Measurements from ENCODE around the gene HCAR3.

- no peak for TF ChIP-seq CTCF (IDR thresholded peaks at IDR 0.05)
- TF ChIP-seq EP300 (IDR thresholded peaks at IDR 0.05) = no peak
- no peak for TF ChIP-seq POLR2A (IDR thresholded peaks at IDR 0.05)
- TF ChIP-seq POLR2AphosphoS5 (IDR thresholded peaks at IDR 0.05) = no peak
Measured at GRCh38 chr12:122681814-122682213, 34.8 kb downstream of the HCAR3 start.

Data from sigmoid colon (tissue), 4 donors.